BJ (cell line): Measurements from ENCODE around the gene U2AF2. TPM values are rescaled to one million over a fixed set of nuclear protein-coding genes. Genes with fewer than 3 reads are reported as not detected.

ENCODE experiments used
- CTCF ChIA-PET: fragments of 350-600 bp; formaldehyde crosslinking; extraction: SDS; loops from one replicate; lab custom pipeline; 2021; ENCODE audit warnings: antibody characterized with exemption, inconsistent platforms; lab: Yijun Ruan, JAX
- POLR2A ChIA-PET: fragments of 300-600 bp; sonication (Branson Sonifier 250); formaldehyde crosslinking; extraction: SDS; loops from one replicate; lab custom pipeline; 2021; ENCODE audit warnings: antibody characterized with exemption; lab: Charles Lee
- DNase-seq: peaks from one replicate; pipeline ENCODE4 v3.0.0-alpha.2; 2011; ENCODE audit warnings: low read depth
- H3K27me3 ChIP-seq: 2 replicates; pipeline ENCODE4 v1.6.0; 2011; ENCODE audit warnings: low read length; ENCODE audit not compliant: control insufficient read depth, insufficient read depth
- H3K36me3 ChIP-seq: 2 replicates; pipeline ENCODE4 v1.5.1; 2011; ENCODE audit warnings: low read length; ENCODE audit not compliant: control insufficient read depth, insufficient read depth
- H3K4me3 ChIP-seq: 2 replicates; pipeline ENCODE4 v1.5.1; 2011; ENCODE audit warnings: low read depth, mild to moderate bottlenecking, control low read depth, low read length
- CTCF ChIP-seq: IDR thresholded peaks from 2 replicates; pipeline ENCODE4 v1.5.1; 2011; ENCODE audit warnings: low read depth, mild to moderate bottlenecking, control low read depth, inconsistent platforms, low read length, moderate library complexity; ENCODE audit not compliant: insufficient read depth
- polyA plus RNA-seq: library from polyadenylated mRNA; depleted of rRNA; stranded (reverse); fragments of >200 nt; gene quantifications from 2 replicates; pipeline ENCODE4 v1.2.3, GENCODE V29; 2011

Gene U2AF2
- polyA plus RNA-seq, 1 experiment, result 170 TPM

- H3K27me3 ChIP-seq, result no peaks in the 10 kb centered on the region
- DNase-seq, result no peak
- CTCF ChIA-PET, result no interaction called here
- peaks cover 23% of the 10 kb centered on the region for H3K36me3 ChIP-seq
- TF ChIP-seq CTCF, result no peak
- no peak overlapping the region for H3K4me3 ChIP-seq
- POLR2A ChIA-PET, result no interaction called here
These were observed 41.6 kb downstream of the U2AF2 start for GRCh38 chr19:55696301-55697068.

DNA sequence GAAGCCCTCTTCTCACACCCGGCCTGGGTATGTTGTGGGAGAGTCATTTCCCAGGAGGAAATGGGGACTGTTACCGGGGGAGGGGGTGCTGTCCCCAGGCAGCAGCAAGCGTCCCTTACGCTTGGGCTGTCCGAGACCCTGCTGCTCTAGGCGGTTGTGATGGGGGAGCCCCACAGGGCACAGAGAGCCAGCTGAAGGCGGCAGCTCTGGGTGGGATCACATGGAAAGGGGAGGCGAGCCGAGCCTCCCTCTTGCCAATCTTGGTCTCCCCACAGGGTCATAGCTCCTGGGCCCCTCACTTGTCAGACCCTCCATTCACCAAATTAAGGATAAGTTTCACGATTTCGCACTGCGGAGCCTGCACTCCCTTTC, 42.2 kb downstream of the U2AF2 start:
- no peak overlapping the region for H3K4me3 ChIP-seq
- ChIA-PET POLR2A (no interaction called here), CTCF (no interaction called here)
- TF ChIP-seq CTCF, result no peak
- peaks cover 21% of the 10 kb centered on the region for H3K36me3 ChIP-seq
- DNase-seq, result no peak
- H3K27me3 ChIP-seq, result no peaks in the 10 kb centered on the region

DNA sequence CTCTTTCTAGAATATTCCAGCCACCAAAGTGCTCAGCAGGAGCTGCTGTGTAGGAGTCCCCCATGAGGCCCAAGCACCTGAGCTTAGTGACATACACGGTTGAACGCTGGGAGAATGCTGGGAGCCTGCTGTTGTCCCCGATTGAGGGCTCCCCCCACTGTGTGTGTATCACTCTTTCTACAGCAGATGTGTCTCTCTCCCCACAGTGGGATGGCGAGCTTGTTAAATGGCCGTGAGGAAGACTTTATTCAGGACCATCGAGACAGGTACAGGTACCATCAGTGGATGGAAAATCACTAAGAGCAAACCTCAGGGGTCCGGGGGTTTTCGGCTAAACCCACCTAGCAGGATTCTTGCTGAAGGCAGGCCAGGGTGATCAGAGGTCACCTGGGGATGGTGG, 42.9 kb downstream of the U2AF2 start:
- no peak for TF ChIP-seq CTCF
- CTCF ChIA-PET, result no interaction called here
- Histone ChIP-seq H3K36me3 (peaks cover 19% of the 10 kb centered on the region), H3K4me3 (no peak overlapping the region), H3K27me3 (no peaks in the 10 kb centered on the region)
- no peak for DNase-seq
- POLR2A ChIA-PET, result no interaction called here

GRCh38 chr19:55698256-55698655, 43.4 kb downstream of the U2AF2 start:
- Histone ChIP-seq H3K36me3 (peaks cover 16% of the 10 kb centered on the region), H3K4me3 (no peak overlapping the region), H3K27me3 (no peaks in the 10 kb centered on the region)
- TF ChIP-seq CTCF, result no peak
- POLR2A ChIA-PET, result no interaction called here
- CTCF ChIA-PET, result interaction anchor here (0.6 kb wide), 1 partner anchor 120 kb away, joined by 4 read pairs; no protein-coding TSS in a partner anchor
- no peak for DNase-seq

GRCh38 chr19:55699221-55699620, 44.4 kb downstream of the U2AF2 start:
- ChIA-PET CTCF (no interaction called here), POLR2A (no interaction called here)
- no peak for DNase-seq

More at GRCh38 chr19:55699221-55699620, 44.4 kb downstream of the U2AF2 start:
- Histone ChIP-seq H3K4me3 (no peak overlapping the region), H3K27me3 (no peaks in the 10 kb centered on the region), H3K36me3 (peaks cover 17% of the 10 kb centered on the region)
- no peak for TF ChIP-seq CTCF
